ENCODE results near the gene CHML. TPM values are rescaled to one million over a fixed set of nuclear protein-coding genes. Genes with fewer than 3 reads are reported as not detected.

CHML gene
- total and polyA plus RNA-seq, 10 of the 15 experiments (the other 5 are each of a cell fraction or from before 2014, with no cell fraction given) = 2.0 to 15.5 (median 6.0) TPM

DNA sequence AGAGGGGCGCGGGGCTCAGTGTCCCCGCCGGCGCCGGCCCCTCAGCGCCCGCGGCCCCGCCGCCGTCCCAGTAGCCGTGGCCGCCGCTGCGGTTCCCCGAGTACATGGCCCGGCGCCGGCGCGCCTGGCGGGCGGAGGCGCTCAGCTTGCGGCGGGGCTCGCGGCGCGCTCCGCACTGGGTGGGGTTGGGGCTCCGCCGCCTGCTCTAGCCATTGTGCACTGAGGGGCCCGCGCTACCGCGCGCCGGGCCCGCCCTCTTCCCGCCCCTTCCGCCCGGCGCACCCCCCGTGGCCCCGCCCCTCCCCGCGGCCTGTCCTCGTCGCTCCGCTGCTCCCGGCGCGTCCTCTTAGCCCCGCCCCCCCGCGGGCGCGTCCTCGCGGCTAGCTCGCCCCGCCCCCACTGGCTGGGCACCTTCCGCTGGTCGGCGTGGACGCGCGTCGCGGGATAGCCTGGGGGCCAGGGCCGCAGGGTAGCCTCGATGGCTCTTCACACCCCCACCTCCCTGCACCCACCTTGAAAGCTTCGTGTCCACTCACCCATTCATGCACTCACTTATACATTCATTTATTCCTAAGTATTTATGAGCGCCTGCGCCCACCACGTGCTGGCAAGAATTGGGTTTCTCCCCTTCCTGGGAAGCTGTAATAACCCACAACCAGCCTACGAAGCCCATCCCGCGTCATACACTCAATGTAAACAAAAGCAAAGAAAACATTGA lies at the start of gene CHML, which contains the start of gene OPN3 (continued):
- no peak for TF ChIP-seq ETV6 (conservative IDR thresholded peaks at IDR 0.05 in 1 of 2, IDR thresholded peaks at IDR 0.05 in 1 of 2; ENCODE audit: borderline replicate concordance in 1 of 2, low read depth in 1 of 2)
- no peak for TF ChIP-seq ZNF622 (IDR thresholded peaks at IDR 0.05)
- no peak for TF ChIP-seq MEF2B (IDR thresholded peaks at IDR 0.05; ENCODE audit: partially characterized antibody, poor library complexity, severe bottlenecking)
- TF ChIP-seq SMC3 (IDR thresholded peaks at IDR 0.05; ENCODE audit: borderline replicate concordance, low read length) = no peak
- TF ChIP-seq PAX5 (IDR thresholded peaks at IDR 0.05; ENCODE audit: borderline replicate concordance, low read depth, low read length) = 0 out of 2 replicates have a peak, but pooled peaks have one; percentile 37
- TF ChIP-seq BCL11A (IDR thresholded peaks at IDR 0.05; ENCODE audit: low read depth, low read length) = no peak
- no peak for TF ChIP-seq SIX5 (IDR thresholded peaks at IDR 0.05; ENCODE audit: low read depth, low read length, severe bottlenecking)
- TF ChIP-seq FOS (IDR thresholded peaks at IDR 0.05; ENCODE audit: borderline replicate concordance, extremely low read depth, insufficient read length) = no peak
- TF ChIP-seq, protein P1, sequence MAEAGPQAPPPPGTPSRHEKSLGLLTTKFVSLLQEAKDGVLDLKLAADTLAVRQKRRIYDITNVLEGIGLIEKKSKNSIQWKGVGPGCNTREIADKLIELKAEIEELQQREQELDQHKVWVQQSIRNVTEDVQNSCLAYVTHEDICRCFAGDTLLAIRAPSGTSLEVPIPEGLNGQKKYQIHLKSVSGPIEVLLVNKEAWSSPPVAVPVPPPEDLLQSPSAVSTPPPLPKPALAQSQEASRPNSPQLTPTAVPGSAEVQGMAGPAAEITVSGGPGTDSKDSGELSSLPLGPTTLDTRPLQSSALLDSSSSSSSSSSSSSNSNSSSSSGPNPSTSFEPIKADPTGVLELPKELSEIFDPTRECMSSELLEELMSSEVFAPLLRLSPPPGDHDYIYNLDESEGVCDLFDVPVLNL (IDR thresholded peaks at IDR 0.05; ENCODE audit: low read depth, low read length) = no peak
- TF ChIP-seq SIN3A (IDR thresholded peaks at IDR 0.05; ENCODE audit: low read depth, low read length) = no peak
- no peak for TF ChIP-seq RFX5 (IDR thresholded peaks at IDR 0.05; ENCODE audit: low read depth, low read length)
- TF ChIP-seq NFIC (IDR thresholded peaks at IDR 0.05; ENCODE audit: low read depth, low read length) = no peak
- TF ChIP-seq, protein P2, sequence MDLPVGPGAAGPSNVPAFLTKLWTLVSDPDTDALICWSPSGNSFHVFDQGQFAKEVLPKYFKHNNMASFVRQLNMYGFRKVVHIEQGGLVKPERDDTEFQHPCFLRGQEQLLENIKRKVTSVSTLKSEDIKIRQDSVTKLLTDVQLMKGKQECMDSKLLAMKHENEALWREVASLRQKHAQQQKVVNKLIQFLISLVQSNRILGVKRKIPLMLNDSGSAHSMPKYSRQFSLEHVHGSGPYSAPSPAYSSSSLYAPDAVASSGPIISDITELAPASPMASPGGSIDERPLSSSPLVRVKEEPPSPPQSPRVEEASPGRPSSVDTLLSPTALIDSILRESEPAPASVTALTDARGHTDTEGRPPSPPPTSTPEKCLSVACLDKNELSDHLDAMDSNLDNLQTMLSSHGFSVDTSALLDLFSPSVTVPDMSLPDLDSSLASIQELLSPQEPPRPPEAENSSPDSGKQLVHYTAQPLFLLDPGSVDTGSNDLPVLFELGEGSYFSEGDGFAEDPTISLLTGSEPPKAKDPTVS (IDR thresholded peaks at IDR 0.05; ENCODE audit: low read depth, low read length) = no peak
- TF ChIP-seq TARDBP (IDR thresholded peaks at IDR 0.05; ENCODE audit: borderline replicate concordance) = no peak
- no peak for TF ChIP-seq MEF2A (IDR thresholded peaks at IDR 0.05; ENCODE audit: insufficient read depth, low read depth, low read length)
- 0 out of 2 replicates have a peak, but pooled peaks have one; percentile 30 for TF ChIP-seq CHD2 (IDR thresholded peaks at IDR 0.05; ENCODE audit: borderline replicate concordance, low read depth, low read length)
- TF ChIP-seq, protein P3, sequence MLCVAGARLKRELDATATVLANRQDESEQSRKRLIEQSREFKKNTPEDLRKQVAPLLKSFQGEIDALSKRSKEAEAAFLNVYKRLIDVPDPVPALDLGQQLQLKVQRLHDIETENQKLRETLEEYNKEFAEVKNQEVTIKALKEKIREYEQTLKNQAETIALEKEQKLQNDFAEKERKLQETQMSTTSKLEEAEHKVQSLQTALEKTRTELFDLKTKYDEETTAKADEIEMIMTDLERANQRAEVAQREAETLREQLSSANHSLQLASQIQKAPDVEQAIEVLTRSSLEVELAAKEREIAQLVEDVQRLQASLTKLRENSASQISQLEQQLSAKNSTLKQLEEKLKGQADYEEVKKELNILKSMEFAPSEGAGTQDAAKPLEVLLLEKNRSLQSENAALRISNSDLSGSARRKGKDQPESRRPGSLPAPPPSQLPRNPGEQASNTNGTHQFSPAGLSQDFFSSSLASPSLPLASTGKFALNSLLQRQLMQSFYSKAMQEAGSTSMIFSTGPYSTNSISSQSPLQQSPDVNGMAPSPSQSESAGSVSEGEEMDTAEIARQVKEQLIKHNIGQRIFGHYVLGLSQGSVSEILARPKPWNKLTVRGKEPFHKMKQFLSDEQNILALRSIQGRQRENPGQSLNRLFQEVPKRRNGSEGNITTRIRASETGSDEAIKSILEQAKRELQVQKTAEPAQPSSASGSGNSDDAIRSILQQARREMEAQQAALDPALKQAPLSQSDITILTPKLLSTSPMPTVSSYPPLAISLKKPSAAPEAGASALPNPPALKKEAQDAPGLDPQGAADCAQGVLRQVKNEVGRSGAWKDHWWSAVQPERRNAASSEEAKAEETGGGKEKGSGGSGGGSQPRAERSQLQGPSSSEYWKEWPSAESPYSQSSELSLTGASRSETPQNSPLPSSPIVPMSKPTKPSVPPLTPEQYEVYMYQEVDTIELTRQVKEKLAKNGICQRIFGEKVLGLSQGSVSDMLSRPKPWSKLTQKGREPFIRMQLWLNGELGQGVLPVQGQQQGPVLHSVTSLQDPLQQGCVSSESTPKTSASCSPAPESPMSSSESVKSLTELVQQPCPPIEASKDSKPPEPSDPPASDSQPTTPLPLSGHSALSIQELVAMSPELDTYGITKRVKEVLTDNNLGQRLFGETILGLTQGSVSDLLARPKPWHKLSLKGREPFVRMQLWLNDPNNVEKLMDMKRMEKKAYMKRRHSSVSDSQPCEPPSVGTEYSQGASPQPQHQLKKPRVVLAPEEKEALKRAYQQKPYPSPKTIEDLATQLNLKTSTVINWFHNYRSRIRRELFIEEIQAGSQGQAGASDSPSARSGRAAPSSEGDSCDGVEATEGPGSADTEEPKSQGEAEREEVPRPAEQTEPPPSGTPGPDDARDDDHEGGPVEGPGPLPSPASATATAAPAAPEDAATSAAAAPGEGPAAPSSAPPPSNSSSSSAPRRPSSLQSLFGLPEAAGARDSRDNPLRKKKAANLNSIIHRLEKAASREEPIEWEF (IDR thresholded peaks at IDR 0.05; ENCODE audit: insufficient replicate concordance, low read depth, low read length) = no peak
- TF ChIP-seq, protein P4, sequence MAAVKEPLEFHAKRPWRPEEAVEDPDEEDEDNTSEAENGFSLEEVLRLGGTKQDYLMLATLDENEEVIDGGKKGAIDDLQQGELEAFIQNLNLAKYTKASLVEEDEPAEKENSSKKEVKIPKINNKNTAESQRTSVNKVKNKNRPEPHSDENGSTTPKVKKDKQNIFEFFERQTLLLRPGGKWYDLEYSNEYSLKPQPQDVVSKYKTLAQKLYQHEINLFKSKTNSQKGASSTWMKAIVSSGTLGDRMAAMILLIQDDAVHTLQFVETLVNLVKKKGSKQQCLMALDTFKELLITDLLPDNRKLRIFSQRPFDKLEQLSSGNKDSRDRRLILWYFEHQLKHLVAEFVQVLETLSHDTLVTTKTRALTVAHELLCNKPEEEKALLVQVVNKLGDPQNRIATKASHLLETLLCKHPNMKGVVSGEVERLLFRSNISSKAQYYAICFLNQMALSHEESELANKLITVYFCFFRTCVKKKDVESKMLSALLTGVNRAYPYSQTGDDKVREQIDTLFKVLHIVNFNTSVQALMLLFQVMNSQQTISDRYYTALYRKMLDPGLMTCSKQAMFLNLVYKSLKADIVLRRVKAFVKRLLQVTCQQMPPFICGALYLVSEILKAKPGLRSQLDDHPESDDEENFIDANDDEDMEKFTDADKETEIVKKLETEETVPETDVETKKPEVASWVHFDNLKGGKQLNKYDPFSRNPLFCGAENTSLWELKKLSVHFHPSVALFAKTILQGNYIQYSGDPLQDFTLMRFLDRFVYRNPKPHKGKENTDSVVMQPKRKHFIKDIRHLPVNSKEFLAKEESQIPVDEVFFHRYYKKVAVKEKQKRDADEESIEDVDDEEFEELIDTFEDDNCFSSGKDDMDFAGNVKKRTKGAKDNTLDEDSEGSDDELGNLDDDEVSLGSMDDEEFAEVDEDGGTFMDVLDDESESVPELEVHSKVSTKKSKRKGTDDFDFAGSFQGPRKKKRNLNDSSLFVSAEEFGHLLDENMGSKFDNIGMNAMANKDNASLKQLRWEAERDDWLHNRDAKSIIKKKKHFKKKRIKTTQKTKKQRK (IDR thresholded peaks at IDR 0.05; ENCODE audit: low read depth, low read length) = no peak
- TF ChIP-seq ZSCAN29 (IDR thresholded peaks at IDR 0.05) = no peak

Measured in GM12878 (cell line).